ENCODE results near the gene HTT. TPM values are rescaled to one million over a fixed set of nuclear protein-coding genes. Genes with fewer than 3 reads are reported as not detected.

Gene HTT
- total RNA-seq, 2 experiments from 2014 or later, result 52.5 to 55.7 TPM

DNA sequence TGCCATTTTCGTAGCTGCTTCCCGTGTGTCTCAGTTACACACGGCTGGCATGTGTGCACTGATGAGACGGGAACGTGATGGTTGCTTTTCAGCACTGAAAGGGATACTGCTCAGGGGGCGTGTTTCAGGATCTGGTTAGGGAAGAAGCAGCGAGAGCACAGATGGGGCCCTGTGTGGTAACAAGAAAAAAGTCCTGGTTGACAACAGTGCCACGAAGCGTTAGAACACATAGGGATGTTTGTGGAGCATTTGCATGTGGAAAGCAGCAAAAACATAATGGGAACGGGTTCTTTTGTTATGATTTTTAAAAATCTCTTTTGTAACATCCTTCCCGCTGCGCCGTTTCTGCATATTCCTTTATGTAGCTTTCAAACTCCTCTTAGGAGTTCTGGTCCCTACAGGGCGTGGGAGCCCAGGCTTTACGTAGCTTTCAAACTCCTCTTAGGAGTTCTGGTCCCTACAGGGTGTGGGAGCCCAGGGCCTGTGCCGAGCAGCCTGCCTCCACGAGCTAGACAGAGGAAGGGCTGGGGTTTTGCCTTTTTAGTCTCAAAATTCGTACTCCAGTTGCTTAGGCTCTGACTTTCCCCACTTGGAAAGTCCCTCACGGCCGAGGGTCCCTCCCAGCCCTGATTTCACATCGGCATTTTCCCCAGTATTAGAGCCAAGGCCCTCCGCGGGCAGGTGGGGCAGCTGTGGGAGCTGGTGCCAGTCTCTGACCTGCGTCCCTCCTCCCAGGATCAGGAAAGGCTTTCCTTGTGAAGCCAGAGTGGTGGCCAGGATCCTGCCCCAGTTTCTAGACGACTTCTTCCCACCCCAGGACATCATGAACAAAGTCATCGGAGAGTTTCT is 163.5 kb downstream of the HTT start:
- CTCF ChIA-PET, result no interaction called here
- POLR2A ChIA-PET, result no interaction called here

DNA sequence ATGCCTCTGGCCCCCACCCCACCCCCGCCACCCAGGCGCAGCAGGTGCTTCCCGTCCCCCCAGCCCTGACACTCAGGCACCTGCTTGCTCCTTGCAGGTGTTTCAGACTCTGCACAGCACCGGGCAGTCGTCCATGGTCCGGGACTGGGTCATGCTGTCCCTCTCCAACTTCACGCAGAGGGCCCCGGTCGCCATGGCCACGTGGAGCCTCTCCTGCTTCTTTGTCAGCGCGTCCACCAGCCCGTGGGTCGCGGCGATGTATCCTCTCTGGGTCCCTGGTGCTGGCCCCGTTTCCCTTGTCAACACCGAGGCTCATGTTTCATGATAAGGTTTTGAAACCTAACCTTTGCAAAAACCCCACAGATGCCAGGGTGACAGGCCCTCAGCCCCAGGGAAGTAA is 164.2 kb downstream of the HTT start:
- POLR2A ChIA-PET, result no interaction called here
- CTCF ChIA-PET, result no interaction called here

DNA sequence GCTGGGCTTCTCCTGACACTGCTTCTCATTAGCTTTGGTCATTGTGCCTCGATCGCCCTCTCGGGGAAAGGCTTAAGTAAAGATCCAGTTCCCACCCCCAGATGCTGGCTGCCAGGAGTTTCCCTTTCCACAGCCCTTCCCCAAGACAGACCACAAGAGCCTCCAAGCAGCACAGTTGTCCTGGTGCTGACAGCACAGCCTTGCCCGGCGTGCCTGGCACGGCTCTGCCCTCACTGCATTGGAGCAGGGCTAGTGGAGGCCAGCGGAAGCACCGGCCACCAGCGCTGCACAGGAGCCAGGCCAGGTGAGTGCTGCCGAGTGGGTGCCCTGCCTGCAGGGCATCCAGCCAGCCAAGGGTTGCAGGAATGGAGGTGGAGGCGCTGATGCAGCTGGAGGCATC is 164.8 kb downstream of the HTT start:
- ChIA-PET POLR2A (no interaction called here), CTCF (no interaction called here)

- POLR2A ChIA-PET, result no interaction called here
- CTCF ChIA-PET, result no interaction called here
Observed at GRCh38 chr4:3239998-3240920, 165.8 kb downstream of the HTT start.

- POLR2A ChIA-PET, result no interaction called here
Observed at GRCh38 chr4:3240936-3241522, 166.5 kb downstream of the HTT start.

DNA sequence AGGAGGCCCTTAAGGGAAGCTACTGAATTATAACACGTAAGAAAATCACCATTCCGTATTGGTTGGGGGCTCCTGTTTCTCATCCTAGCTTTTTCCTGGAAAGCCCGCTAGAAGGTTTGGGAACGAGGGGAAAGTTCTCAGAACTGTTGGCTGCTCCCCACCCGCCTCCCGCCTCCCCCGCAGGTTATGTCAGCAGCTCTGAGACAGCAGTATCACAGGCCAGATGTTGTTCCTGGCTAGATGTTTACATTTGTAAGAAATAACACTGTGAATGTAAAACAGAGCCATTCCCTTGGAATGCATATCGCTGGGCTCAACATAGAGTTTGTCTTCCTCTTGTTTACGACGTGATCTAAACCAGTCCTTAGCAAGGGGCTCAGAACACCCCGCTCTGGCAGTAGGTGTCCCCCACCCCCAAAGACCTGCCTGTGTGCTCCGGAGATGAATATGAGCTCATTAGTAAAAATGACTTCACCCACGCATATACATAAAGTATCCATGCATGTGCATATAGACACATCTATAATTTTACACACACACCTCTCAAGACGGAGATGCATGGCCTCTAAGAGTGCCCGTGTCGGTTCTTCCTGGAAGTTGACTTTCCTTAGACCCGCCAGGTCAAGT is 167.5 kb downstream of the HTT start:
- POLR2A ChIA-PET, result no interaction called here
- CTCF ChIA-PET, result interaction anchor here (0.7 kb wide), 1 partner anchor 275 kb away, joined by 4 read pairs; no protein-coding TSS in a partner anchor

More at GRCh38 chr4:3240936-3241522, 166.5 kb downstream of the HTT start:
- CTCF ChIA-PET, result no interaction called here

- POLR2A ChIA-PET, result no interaction called here
- CTCF ChIA-PET, result no interaction called here
Observed at GRCh38 chr4:3243136-3243780, 168.8 kb downstream of the HTT start.

- POLR2A ChIA-PET, result no interaction called here
- CTCF ChIA-PET, result no interaction called here
Observed at GRCh38 chr4:3244002-3244401, 169.5 kb downstream of the HTT start.

DNA sequence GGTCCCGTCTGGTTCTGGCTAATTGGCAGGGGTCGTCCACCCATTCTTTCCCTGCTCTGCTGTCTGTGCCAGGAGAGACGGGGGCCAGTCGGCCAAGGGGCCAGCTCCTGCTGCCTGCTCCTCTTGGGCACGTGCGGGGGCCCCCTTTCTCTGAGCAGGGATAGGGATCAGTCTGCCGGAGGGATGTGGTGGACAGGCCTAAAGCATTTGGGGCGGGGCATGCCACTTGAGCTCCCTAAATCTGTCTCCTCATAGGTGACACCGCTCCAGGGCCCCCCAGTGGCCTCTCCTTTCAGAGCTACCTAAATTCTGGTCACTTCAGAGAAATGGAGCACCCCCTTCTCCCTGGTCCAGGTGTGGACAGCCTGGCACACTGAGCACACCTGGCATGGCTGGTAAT is 170.3 kb downstream of the HTT start:
- ChIA-PET CTCF (no interaction called here), POLR2A (no interaction called here)

DNA sequence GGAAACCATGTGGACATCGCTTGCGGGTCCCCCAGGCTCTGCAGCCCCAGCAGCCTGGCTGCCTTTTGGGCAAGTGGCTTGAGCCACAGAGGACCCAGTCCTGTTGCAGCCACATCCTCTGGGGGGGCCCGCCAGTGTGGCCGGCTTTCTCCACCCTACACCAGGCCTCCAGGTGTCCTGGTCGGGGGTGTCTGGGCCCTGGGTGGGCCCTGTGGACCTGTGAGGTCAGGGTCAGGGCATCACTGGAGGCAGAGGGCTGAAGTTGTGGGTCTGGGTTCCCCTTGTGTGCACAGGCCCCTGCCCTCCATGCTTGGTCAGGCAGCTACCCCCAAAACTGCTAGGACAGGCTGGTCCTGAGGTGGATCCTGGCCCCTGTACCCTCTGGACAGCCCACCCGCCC is 171.2 kb downstream of the HTT start:
- ChIA-PET POLR2A (no interaction called here), CTCF (no interaction called here)

DNA sequence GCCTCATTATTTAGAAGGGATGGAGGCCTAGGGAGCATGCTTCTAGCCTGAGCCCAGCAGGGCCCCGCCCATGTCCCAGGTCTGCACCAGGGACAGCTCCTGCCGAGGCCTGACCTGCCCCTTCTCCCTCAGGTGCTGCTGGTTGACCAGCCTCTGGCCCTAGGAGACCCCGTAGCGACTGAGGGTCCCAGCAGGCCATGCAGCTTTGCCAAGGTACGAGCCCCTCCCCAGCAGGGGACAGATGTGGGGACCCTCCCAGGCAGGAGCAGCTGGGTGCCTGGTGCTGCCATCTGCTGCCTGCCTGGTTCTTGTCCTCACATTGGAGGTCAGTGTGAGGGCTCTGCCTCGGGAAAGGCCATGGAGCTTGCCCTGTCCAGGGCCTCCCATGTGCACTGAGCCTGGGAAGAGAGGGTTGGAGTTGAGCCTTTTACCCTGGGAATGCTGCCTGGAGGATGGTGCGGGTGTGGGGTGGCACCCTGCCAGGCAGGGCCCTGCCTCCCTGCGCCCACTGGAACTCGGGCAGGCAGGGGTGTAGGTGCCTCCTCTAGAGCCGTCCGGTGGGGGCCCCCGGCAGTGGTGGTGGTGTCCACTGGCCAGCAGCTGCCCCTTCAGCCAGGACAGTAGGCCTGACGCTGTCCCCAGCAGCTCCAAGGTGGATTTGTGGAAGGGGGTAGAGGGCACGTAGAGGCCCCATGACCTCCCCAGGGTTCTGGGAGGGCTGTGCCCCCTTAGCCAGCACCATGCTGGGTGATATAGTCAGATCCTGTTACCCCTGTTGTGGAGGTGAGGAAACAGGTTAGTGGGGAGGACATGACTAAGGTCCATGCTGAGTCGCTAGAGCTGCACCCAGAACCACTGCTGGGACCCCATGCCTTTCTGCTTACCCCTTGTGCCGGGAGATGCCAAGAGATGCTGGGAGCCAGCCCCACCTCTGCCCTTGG is 172.2 kb downstream of the HTT start:
- POLR2A ChIA-PET, result no interaction called here
- CTCF ChIA-PET, result no interaction called here

- POLR2A ChIA-PET, result no interaction called here
- CTCF ChIA-PET, result no interaction called here
Observed at GRCh38 chr4:3247399-3248177, 173.1 kb downstream of the HTT start.

DNA sequence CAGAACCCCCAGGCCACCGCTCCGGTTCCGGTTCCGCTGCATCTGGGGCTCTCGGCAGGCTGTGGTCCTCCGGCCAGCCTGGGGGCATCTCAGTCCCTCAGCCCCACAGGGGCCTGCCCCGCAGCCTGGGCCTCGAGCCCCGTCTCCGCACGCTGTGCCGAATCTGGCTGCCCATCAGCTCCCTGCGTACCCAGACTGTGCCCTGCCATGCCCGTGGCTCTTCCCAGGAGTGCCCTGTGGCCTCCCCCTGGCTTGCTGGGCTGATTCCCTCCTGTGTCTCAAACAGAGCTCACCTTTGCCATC is 173.6 kb downstream of the HTT start:
- ChIA-PET POLR2A (no interaction called here), CTCF (no interaction called here)

- POLR2A ChIA-PET, result no interaction called here
- CTCF ChIA-PET, result no interaction called here
Observed at GRCh38 chr4:3248811-3249661, 174.6 kb downstream of the HTT start, which contains the start of gene MSANTD1. Gene MSANTD1 (plus strand): TSS chr4:3249159. CDS start chr4:3249223, 64 bp downstream.

GRCh38 chr4:3249711-3250437 is 175.4 kb downstream of the HTT start:
- CTCF ChIA-PET, result no interaction called here
- POLR2A ChIA-PET, result no interaction called here

DNA sequence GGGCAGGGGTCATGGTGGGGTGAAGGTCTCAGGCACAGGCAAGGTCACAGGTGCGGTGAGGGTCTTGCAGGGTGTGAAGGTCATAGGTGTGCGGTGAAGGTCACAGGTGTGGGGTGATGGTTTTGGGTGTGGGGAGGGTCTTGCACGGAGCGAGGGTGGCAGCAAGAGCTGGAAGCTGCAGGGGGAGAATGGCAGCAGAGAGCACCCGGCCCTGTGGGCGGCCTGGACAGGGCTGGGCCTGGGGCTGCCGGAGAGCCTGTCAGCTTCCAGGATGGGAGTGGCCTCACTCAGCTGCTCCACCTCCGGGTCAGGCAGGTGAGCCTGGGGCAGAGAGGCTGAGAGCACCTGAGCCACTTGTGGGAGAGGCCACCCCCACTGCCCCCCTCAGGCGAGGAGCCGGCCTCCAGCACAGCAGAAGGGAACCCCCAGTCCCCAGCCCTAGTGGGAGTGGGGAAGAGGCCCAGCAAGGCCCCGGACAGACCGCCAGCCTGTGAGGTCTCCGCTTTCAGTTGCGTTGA is 176.0 kb downstream of the HTT start:
- ChIA-PET POLR2A (no interaction called here), CTCF (no interaction called here)

Measured in activated CD8-positive, alpha-beta memory T cell treated with anti-CD3 and anti-CD28 coated beads for 36 hours (primary cell).